Body of pancreas (tissue), 4 donors: ENCODE results near the gene PRSS12. TPM values are rescaled to one million over a fixed set of nuclear protein-coding genes. Genes with fewer than 3 reads are reported as not detected.

Experiments
- ATAC-seq: fragments of 150-250 bp; one replicate; pipeline ENCODE4 v1.9.1; 2016
- DNase-seq, 4 donors: peaks; one replicate each; pipeline ENCODE4 v3.0.0-alpha.2; 2019
- H3K27ac ChIP-seq, 4 donors: fragments of 200-600 bp; sonication (generic); 1 replicate in 3 of 4; 2 replicates in 1 of 4; pipeline versions ENCODE4 v1.5.1 to v1.6.1; 2016 to 2019; ENCODE audit warnings: mild to moderate bottlenecking in 1 of 4, mixed read lengths in 1 of 4, moderate library complexity in 1 of 4
- H3K27me3 ChIP-seq, 2 donors: fragments of 200-600 bp; sonication (generic); one replicate each; pipeline ENCODE4 v1.6.0; 2016; ENCODE audit warnings: mild to moderate bottlenecking in 1 of 2
- H3K36me3 ChIP-seq, 2 donors: fragments of 200-600 bp; sonication (generic); replicated peaks in 1 of 2; 2 replicates each; pipeline ENCODE4 v1.5.1; 2016; ENCODE audit warnings: low read depth in 2 of 2; ENCODE audit not compliant: insufficient read depth in 1 of 2
- H3K4me1 ChIP-seq: fragments of 200-600 bp; sonication (generic); one replicate; pipeline ENCODE4 v1.6.0; 2016
- H3K4me3 ChIP-seq, 2 donors: fragments of 200-600 bp; sonication (generic); 1 replicate in 1 of 2; 2 replicates in 1 of 2; pipeline ENCODE4 v1.5.1; 2016 to 2019
- H3K9me3 ChIP-seq, 3 donors: fragments of 200-600 bp; sonication (generic); 1 replicate in 2 of 3; 2 replicates in 1 of 3; pipeline ENCODE4 v1.5.1; 2016
- CTCF ChIP-seq, 7 experiments: fragments of 450-650 bp in 4 of 7; fragments of 200-600 bp in 3 of 7; sonication (generic) in 3 of 7; IDR thresholded peaks; one replicate each; pipeline ENCODE4 v1.5.1; 2016 to 2019; ENCODE audit warnings: antibody characterized with exemption in 7 of 7
- POLR2A ChIP-seq, 3 donors: fragments of 450-650 bp; IDR thresholded peaks; one replicate each; pipeline ENCODE4 v1.6.1; 2016; ENCODE audit warnings: antibody characterized with exemption in 3 of 3, mild to moderate bottlenecking in 2 of 3
- whole genome bisulfite sequencing, 2 donors: methylation state at CpG; one replicate each; pipeline ENCODE4 v1.1.5; 2017; 5-methylcytosine and 5-hydroxymethylcytosine counted together
- intact Hi-C: fragments of 100-400 bp; cut with DNase I; formaldehyde crosslinking; loops from one replicate; pipeline ENCODE4 v1.15.1; 2023
- total RNA-seq, 2 donors: library from RNA; depleted of rRNA; stranded (reverse); fragments of >200 nt; gene quantifications; one replicate each; pipeline ENCODE4 v1.1.0, GENCODE V29; 2016

PRSS12 gene
- total RNA-seq, 2 donors from 2014 or later = 12.2 to 15.8 TPM

GRCh38 chr4:118388606-118389005 lies 35.8 kb upstream of the PRSS12 start:
- H3K9me3 ChIP-seq = no peaks in the 10 kb centered on the region
- no peak overlapping the region for H3K27ac ChIP-seq
- no peaks in the 10 kb centered on the region for H3K36me3 ChIP-seq
- H3K4me1 ChIP-seq = no peaks in the 10 kb centered on the region
- WGBS, 2 donors = 52 to 64% methylated on average over 6 of the region's 6 CpGs
- DNase-seq (no peak), ATAC-seq (no peak)
- intact Hi-C loops = no loop called here
- TF ChIP-seq CTCF (IDR thresholded peaks at IDR 0.05) = no peak
- TF ChIP-seq POLR2A (IDR thresholded peaks at IDR 0.05) = no peak
- no peak overlapping the region for H3K4me3 ChIP-seq
- H3K27me3 ChIP-seq = no peaks in the 10 kb centered on the region

- TF ChIP-seq CTCF (IDR thresholded peaks at IDR 0.05) (no peak), POLR2A (IDR thresholded peaks at IDR 0.05) (no peak)
- no peak for DNase-seq
- ATAC-seq = no peak
- 66 to 69% methylated on average over 3 of the region's 3 CpGs for WGBS, 2 donors
- Histone ChIP-seq H3K36me3 (no peaks in the 10 kb centered on the region), H3K27me3 (no peaks in the 10 kb centered on the region), H3K4me3 (no peak overlapping the region), H3K9me3 (no peaks in the 10 kb centered on the region), H3K27ac (no peak overlapping the region), H3K4me1 (no peaks in the 10 kb centered on the region)
- intact Hi-C loops = no loop called here
Measured at GRCh38 chr4:118381902-118382301, 29.1 kb upstream of the PRSS12 start.

- no peaks in the 10 kb centered on the region for H3K27me3 ChIP-seq
- H3K4me1 ChIP-seq = no peaks in the 10 kb centered on the region
- no peak for TF ChIP-seq POLR2A (IDR thresholded peaks at IDR 0.05)
- TF ChIP-seq CTCF (IDR thresholded peaks at IDR 0.05) = no peak
- intact Hi-C loops = no loop called here
- ATAC-seq = no peak
- no peaks in the 10 kb centered on the region for H3K9me3 ChIP-seq
- WGBS, 2 donors = 85 to 86% methylated on average over 4 of the region's 4 CpGs
- no peaks in the 10 kb centered on the region for H3K36me3 ChIP-seq
- no peak for DNase-seq
- no peak overlapping the region for H3K27ac ChIP-seq
- H3K4me3 ChIP-seq = no peak overlapping the region
Measured at GRCh38 chr4:118373614-118374255, 20.9 kb upstream of the PRSS12 start.

- no peak overlapping the region for H3K27ac ChIP-seq
- intact Hi-C loops = no loop called here
- DNase-seq (no peak), ATAC-seq (no peak)
- H3K36me3 ChIP-seq = no peaks in the 10 kb centered on the region
- no peaks in the 10 kb centered on the region for H3K4me1 ChIP-seq
- H3K4me3 ChIP-seq = no peak overlapping the region
- TF ChIP-seq POLR2A (IDR thresholded peaks at IDR 0.05) = no peak
- TF ChIP-seq CTCF (IDR thresholded peaks at IDR 0.05) = no peak
- H3K9me3 ChIP-seq = no peaks in the 10 kb centered on the region
- H3K27me3 ChIP-seq = no peaks in the 10 kb centered on the region
- 69 to 70% methylated on average over 4 of the region's 4 CpGs for WGBS, 2 donors
Measured at GRCh38 chr4:118372251-118372650, 19.4 kb upstream of the PRSS12 start.

GRCh38 chr4:118369231-118369630 lies 16.4 kb upstream of the PRSS12 start:
- no peak for DNase-seq
- Histone ChIP-seq H3K4me3 (no peak overlapping the region), H3K9me3 (no peaks in the 10 kb centered on the region), H3K36me3 (no peaks in the 10 kb centered on the region), H3K27me3 (no peaks in the 10 kb centered on the region), H3K27ac (no peak overlapping the region), H3K4me1 (no peaks in the 10 kb centered on the region)
- 84 to 90% methylated on average over 6 of the region's 6 CpGs for WGBS, 2 donors
- no peak for ATAC-seq
- intact Hi-C loops = no loop called here
- TF ChIP-seq CTCF (IDR thresholded peaks at IDR 0.05) (no peak), POLR2A (IDR thresholded peaks at IDR 0.05) (no peak)
